NCI-H524 treated with DMSO at 0.1 percent for 48 hours (cell line): ENCODE measurements around the gene HSPA1A.

ENCODE experiments used
- DNase-seq: peaks from one replicate; lab custom pipeline; 2025; lab: John Stamatoyannopoulos, UW

The HSPA1A gene

GRCh38 chr6:31815025-31815838 is at the start of gene HSPA1A, which contains the start of gene HSPA1L:
TSS of gene HSPA1A (plus strand) at chr6:31815543. CDS start at chr6:31815757, 214 bp downstream.
TSS of gene HSPA1L (minus strand) at chr6:31815283. CDS start at chr6:31811972, 3,311 bp downstream.
- peak; percentile 85 for DNase-seq

DNA sequence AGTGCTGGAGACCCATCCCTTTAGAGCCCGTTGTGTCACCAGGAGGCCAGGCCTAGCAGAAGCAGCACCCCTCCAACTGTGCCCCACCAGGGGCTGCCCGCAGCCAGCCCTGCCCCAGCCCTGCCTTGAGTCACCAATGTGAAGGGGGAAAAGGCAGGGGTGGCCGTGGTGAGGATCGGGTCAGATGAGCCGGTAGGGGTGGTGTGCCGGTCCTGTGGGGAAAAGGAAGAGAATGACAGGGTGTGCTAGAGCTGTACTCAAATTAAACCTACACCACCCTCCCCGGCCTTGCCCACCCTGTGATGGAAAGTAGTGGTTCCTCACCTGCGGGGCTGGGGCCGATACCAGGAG is 49.8 kb upstream of the HSPA1A start:
- no peak for DNase-seq

DNA sequence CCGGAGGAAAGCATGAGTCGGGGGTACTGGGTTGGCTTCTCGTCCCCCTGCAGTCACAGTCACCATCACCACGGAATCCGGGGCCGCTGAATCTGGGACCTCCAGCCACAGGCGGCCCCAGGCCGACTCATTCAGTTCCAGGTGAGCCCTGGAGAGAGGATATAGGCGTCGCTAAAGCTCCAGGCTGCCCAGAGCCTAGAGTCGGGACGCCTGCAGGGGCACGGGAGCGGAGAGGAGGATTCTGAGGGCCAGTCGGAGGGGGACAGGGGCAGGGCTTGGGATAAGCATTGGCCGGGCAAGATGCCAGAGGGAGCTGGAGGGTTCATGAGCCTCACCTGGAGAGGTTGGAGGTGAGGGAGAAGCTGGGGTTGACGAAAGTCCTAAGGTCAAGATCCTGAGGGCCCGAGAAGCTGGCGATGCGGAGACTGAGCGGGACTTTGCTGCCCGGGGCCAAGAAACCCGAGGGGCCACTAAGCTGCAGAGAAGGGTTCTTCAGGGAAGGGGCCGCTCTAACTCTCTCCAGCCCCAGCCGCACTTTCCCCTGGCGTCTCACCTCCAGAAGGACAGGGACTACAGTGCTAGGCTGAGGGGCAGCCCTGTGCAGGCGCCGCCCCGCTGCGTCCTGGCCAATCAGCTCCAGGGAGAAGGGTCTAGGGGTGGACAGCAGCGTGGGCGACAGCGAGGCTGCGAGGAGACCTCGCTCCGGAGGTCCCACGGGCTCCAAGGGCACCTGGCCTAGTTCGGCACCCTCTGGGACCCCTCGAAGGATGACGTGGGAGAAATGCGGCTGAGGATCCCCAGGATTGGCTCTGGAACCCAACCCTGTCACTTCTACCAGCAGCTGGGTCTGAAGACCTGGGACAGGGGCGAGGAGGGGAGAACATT is 49.2 kb upstream of the HSPA1A start:
- DNase-seq: no peak

DNA sequence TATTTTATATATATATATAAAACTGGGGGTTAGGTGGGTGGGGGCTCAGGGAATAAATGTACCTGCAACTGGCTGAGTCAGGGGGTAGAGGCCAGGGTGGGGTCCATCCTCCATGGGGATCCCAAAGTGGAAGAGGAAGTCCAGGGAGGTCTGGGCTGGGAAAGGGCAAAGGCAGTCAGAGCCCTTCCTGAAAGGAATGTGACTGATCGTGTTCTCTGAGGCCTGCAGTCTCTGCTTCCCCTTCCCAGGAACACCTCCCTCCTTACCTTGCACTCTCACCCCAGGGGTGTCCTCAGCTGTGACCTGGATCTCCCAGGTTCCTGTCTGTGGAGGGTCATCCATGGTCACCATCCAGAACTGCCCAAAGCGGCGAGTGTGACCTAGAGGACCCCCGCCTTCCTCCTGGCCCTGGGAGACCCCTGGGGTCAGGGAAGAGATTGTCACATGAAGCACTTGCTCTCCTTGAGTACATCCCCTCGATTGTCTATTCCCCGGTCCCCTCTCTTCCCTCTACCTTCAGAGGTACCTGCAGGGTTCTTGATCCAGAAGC is 48.2 kb upstream of the HSPA1A start:
- no peak for DNase-seq

DNA sequence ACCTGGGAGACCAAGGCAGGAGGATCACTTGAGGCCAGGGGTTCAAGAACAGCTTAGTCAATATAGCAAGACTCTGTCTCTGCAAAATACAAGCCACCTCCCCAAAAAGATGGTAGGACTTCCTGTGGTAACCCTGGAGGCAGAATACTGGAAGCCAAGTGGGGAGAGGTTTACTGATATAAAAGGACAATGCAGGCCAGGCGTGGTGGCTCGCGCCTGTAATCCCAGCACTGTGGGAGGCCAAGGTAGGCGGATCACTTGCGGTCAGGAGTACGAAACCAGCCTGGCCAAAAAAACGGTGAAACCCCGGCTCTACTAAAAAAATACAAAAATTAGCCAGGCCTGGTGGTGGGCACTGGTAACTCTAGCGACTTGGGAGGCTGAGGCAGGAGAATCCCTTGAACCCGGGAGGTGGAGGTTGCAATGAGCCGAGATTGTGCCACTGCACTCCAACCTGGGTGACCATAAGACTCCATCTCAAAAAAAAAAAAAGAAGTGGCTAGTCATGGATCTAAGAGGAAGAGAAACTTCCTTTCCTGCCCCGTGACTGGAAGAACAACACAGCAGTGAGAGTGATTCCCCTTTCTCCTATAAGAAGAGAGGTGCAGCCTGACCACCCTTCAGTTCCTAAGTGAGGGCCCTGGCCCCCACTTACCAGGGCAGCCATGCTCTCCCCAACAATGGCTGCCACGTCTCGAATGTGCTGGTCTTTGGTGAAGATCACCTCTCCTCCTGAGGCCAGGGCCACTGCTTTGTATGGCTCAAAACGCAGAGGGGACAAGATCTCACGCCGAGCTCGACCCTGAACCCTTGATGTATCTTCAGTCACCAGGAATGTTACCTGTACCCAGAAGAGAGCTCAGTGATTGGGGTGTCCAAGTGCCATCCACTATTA is 46.7 kb upstream of the HSPA1A start:
- DNase-seq: no peak

- no peak for DNase-seq
Observed at GRCh38 chr6:31769684-31770371, 45.5 kb upstream of the HSPA1A start.

DNA sequence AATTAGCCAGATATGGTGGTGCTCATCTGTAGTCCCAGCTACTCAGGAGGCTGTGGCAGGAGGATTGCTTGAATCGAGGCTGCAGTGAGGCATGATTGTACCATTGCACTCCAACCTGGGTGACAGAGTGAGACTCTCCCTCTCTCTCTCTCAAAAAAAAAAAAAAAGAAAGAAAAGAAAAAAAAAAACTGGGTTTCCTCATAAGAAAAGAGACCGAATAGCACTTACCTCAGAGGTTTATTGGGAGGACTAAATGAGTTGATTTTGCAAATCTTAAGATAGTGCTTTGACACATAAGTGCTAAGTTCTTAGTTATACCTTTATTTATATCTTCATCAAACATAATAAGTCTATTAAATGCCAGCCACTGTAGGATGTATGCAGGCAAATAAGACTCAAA is 44.5 kb upstream of the HSPA1A start:
- DNase-seq: no peak

DNA sequence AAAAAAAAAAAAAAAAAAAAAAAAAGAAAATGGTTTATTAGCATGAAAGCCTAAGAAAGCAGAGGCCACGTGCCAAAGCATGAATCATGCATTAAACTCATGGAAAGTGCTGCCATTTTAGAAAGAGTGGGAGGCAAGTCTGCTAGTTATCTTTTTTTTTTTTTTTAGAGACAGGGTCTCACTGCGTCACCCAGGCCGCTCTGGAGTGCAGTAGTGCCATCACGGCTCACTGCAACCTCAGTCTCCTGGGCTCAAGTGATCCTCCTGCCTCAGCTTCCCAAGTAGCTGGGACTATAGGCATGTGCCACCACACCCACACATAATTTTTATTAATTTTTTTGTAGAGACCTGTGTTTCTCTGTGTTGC is 43.4 kb upstream of the HSPA1A start:
- no peak for DNase-seq

DNA sequence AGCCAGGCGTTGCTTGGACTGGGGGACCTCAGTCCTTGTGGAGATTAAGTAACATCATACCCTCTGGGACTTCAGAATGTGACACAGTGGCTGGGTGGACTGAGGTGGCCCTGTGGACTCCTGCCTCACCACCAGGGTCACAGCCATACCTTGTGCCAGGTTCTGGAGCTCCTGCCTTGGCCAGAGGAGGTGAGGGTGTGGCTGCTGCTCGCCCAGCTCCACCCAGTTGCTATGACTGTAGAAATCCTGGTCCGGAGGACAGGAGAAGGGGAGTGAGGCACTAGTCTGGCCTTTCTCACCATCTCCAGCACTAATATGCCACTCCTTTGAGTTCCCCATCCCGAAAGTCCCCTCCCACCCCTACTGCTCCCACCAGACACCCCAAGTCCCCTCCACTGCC is 40.2 kb upstream of the HSPA1A start:
- no peak for DNase-seq

- no peak for DNase-seq
Observed at GRCh38 chr6:31775633-31776484, 39.5 kb upstream of the HSPA1A start.

GRCh38 chr6:31776485-31776988 is 38.8 kb upstream of the HSPA1A start:
- no peak for DNase-seq

- DNase-seq: no peak
Observed at GRCh38 chr6:31776989-31777666, 38.2 kb upstream of the HSPA1A start, which contains the start of gene VWA7. TSS of gene VWA7 (minus strand) at chr6:31777328. CDS start at chr6:31776779, 549 bp downstream.

- no peak for DNase-seq
Observed at GRCh38 chr6:31777667-31778050, 37.7 kb upstream of the HSPA1A start.

DNA sequence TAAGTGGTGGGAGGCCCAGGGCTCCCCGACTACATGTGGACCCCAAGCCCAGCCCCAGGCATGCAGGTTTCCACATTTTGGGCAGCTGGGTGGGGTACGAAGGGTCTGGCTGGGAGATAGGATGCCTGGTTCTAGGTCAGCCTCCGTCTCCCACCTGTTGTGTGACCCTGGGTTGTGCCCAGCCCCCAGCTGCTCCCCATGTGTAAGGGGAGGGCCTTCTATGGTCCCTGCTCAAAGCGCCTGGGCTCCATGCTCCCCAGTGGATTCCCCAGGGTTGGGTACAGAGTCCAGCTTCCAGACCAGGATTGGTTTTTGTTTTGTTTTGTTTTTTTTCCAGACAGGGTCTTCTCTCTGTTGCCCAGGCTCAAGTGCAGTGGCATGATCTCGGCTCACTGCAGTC is 37.1 kb upstream of the HSPA1A start:
- no peak for DNase-seq

DNA sequence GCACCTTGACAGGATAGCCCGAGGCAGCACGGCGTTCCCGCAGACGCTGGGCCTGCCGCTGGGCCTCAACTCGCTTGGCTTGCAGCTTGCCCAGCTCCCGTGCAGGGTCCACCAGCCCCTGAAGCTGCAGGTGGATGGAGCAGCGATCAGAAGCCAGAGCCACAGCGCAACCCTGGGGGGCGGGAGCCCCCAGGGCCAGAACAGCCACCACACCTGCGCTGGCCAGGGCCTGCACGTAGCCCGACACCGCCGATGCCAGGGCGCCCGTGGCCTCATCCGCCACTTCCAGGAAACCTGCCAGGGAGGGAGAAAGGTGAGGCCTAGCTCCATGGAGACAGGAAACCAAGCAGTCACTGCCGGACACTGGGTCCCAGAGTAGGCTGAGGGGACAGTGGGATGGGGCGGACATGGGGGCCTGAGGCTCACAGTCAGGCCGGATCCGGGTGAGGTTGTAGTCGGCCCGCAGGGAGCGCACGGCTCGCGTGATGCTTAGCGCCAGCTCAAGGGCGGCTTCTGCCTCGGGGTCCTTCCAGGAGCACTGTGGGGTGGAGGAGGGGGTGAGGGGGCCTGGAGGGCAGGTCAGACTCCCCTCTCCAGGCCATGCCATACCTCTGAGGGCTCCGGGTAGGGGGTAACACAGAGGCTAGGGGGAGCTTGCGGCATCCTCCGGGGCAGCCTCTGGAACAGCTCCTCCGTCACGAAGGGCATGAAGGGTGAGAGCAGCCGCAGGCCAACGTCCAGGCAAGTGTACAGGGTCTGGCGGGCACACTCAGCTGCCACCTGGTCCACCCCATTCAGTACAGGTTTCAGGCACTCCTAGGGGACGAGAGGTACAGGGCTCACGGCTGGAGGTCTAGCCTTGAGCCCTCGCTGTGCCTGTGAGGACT is 36.1 kb upstream of the HSPA1A start:
- DNase-seq: no peak

- DNase-seq: no peak
Observed at GRCh38 chr6:31779908-31780307, 35.4 kb upstream of the HSPA1A start.

GRCh38 chr6:31780507-31781243 is 34.7 kb upstream of the HSPA1A start:
- DNase-seq: no peak
